Measurements from ENCODE around the gene SDK2. TPM values are rescaled to one million over a fixed set of nuclear protein-coding genes. Genes with fewer than 3 reads are reported as not detected.

The SDK2 gene
- total and polyA plus RNA-seq, 2 of the 8 experiments (the other 6 are each of a cell fraction or from before 2014, with no cell fraction given): 3.9 to 4.1 TPM

DNA sequence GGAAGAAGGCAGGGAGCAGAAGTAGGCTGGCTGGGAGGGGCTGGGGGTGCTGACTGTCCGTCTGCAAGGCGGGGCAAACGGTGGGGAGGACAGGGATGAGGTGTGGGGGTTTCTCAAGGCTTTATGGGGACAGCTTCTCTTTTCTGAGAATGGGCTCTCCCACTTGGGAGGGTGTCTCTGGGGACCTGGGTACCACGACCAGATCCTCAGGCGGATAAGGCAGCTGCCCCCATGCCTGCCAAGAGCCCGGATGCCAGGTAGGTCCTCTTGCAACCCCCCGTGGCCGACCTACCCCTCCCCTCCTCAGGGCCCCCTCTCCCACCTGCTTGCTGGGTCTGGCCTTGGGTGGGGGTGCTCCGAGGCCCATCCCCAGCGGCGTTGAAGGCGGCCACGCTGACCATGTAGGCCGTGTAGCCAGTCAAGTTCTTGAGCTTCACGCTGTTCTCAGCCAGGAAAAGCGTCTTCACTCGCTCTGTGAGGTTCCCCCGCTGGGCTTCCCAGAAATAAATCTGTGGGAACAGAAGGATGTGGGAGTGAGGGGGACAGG is 276.1 kb downstream of the SDK2 start:
- no peaks in the 10 kb centered on the region for H3K23me2 ChIP-seq (ENCODE audit: low read depth, low read length)
- H3K4ac ChIP-seq (replicated peaks; ENCODE audit: insufficient read length, low read depth, low read length): no peak overlapping the region
- no peaks in the 10 kb centered on the region for H4K20me1 ChIP-seq (replicated peaks in 1 of 2; ENCODE audit: control insufficient read depth in 1 of 2, insufficient read depth in 2 of 2, low read length in 2 of 2)
- 0 out of 2 replicates have a peak overlapping the region, but pooled peaks have one; percentile 75 for H2BK15ac ChIP-seq (ENCODE audit: low read length)
- peak overlapping the region; percentile 17 for H4K91ac ChIP-seq (replicated peaks; ENCODE audit: insufficient read length, low read length)
- H2BK12ac ChIP-seq (ENCODE audit: low read depth, low read length): no peak overlapping the region
- peak overlapping the region; percentile 53; the same call in 1 of the 2 replicates for H2AK5ac ChIP-seq (ENCODE audit: low read depth, low read length)
- H3K9ac ChIP-seq (replicated peaks in 1 of 4; ENCODE audit: extremely low read depth in 1 of 4, low read depth in 3 of 4, low read length in 3 of 4): no peak overlapping the region
- no peak overlapping the region; the same call in 1 of the 2 replicates for H2BK20ac ChIP-seq (ENCODE audit: low read length)
- FAIRE-seq (no peak), DNase-seq (ENCODE audit: low read depth in 1 of 2, low spot score in 2 of 2) (no peak)
- no peak overlapping the region for H3K27ac ChIP-seq (ENCODE audit: low read depth, low read length)
- H4K5ac ChIP-seq (ENCODE audit: insufficient read length, low read depth, low read length): no peak overlapping the region
- ChIA-PET CTCF (ENCODE audit: partially characterized antibody) (interaction anchor here (0.6 to 16.5 kb wide), 11 partner anchors 11 to 386 kb away, joined by 3 to 439 read pairs (median 10); partner anchors contain the start of genes CDC42EP4 and CPSF4L), POLR2A (ENCODE audit: partially characterized antibody) (interaction anchor here (1.2 kb wide), 1 partner anchor 13 kb away, joined by 3 read pairs; no protein-coding TSS in a partner anchor)
- 83% methylated on average over 13 of the region's 18 CpGs; no CpG with 5 or more reads in 1 of the 2 experiments for WGBS, 2 experiments (ENCODE audit: extremely low coverage in 1 of 2, insufficient coverage in 1 of 2, insufficient read length in 1 of 2, insufficient replicate concordance in 2 of 2, low coverage in 1 of 2, low lambda C conversion rate in 2 of 2, missing lambda C conversion rate in 1 of 2)
- no peak overlapping the region for H3K18ac ChIP-seq (ENCODE audit: extremely low read depth, low read length)
- peaks cover 0 to 23% (median 11%) of the 10 kb centered on the region in 4 experiments; a peak in 5 of 7 replicates for H3K4me1 ChIP-seq (replicated peaks in 1 of 4; ENCODE audit: control insufficient read depth in 3 of 4, insufficient read depth in 4 of 4, low read length in 3 of 4)
- no peak overlapping the region for H3K56ac ChIP-seq (replicated peaks; ENCODE audit: insufficient read length, low read depth, low read length)
- no peaks in the 10 kb centered on the region for H3K27me3 ChIP-seq (replicated peaks in 1 of 4; ENCODE audit: control insufficient read depth in 3 of 4, extremely low read depth in 1 of 4, insufficient read depth in 3 of 4, low read length in 3 of 4)
- H2BK120ac ChIP-seq (replicated peaks; ENCODE audit: low read depth, low read length): no peak overlapping the region
- no peak overlapping the region for H2BK5ac ChIP-seq (ENCODE audit: low read depth, low read length)
- H3K79me2 ChIP-seq (ENCODE audit: control insufficient read depth in 1 of 2, insufficient read depth in 2 of 2, low read length in 2 of 2): no peaks in the 10 kb centered on the region
- no peaks in the 10 kb centered on the region for H3K36me3 ChIP-seq (ENCODE audit: control insufficient read depth in 2 of 4, insufficient read depth in 4 of 4, low read length in 3 of 4)
- no peak overlapping the region for H2AFZ ChIP-seq (ENCODE audit: low read length)
- no peak overlapping the region for H3K23ac ChIP-seq (ENCODE audit: insufficient read length)
- no peak overlapping the region for H3K4me2 ChIP-seq (ENCODE audit: insufficient read depth in 1 of 2, low read depth in 2 of 2, low read length in 2 of 2)
- H4K8ac ChIP-seq (ENCODE audit: extremely low read depth, insufficient read depth, low read length): peak overlapping the region; percentile 9; the same call in 1 of the 2 replicates
- H3K79me1 ChIP-seq (ENCODE audit: low read depth, low read length): no peaks in the 10 kb centered on the region
- no peak overlapping the region for H3K4me3 ChIP-seq (ENCODE audit: extremely low read depth in 1 of 4, insufficient read depth in 2 of 4, low read depth in 3 of 4, low read length in 4 of 4)
- H3K14ac ChIP-seq (ENCODE audit: insufficient read length): no peak overlapping the region
- no peaks in the 10 kb centered on the region for H3K9me3 ChIP-seq (ENCODE audit: insufficient read depth in 2 of 2, low read depth in 1 of 2, low read length in 1 of 2)
- TF ChIP-seq RAD21 (IDR thresholded peaks at IDR 0.05 in 1 of 2, conservative IDR thresholded peaks at IDR 0.05 in 1 of 2; ENCODE audit: low read depth in 2 of 2, low read length in 2 of 2) (no peak), PHF8 (conservative IDR thresholded peaks at IDR 0.05; ENCODE audit: low read depth, low read length) (no peak), EP300 (IDR thresholded peaks at IDR 0.05; ENCODE audit: borderline replicate concordance in 1 of 2, low read depth in 2 of 2, low read length in 2 of 2) (no peak), SIX5 (IDR thresholded peaks at IDR 0.05; ENCODE audit: low read depth, low read length) (no peak), TCF12 (IDR thresholded peaks at IDR 0.05; ENCODE audit: low read depth, low read length) (no peak), RNF2 (IDR thresholded peaks at IDR 0.05; ENCODE audit: borderline replicate concordance, low read depth, low read length, missing control alignments, poor library complexity, severe bottlenecking) (no peak), ZNF274 (IDR thresholded peaks at IDR 0.05; ENCODE audit: borderline replicate concordance, extremely low read depth, low read length) (no peak), SUZ12 (IDR thresholded peaks at IDR 0.05; ENCODE audit: low read length) (no peak), RBBP5 (IDR thresholded peaks at IDR 0.05; ENCODE audit: borderline replicate concordance, low read depth, low read length) (no peak)
- TF ChIP-seq, protein P1, sequence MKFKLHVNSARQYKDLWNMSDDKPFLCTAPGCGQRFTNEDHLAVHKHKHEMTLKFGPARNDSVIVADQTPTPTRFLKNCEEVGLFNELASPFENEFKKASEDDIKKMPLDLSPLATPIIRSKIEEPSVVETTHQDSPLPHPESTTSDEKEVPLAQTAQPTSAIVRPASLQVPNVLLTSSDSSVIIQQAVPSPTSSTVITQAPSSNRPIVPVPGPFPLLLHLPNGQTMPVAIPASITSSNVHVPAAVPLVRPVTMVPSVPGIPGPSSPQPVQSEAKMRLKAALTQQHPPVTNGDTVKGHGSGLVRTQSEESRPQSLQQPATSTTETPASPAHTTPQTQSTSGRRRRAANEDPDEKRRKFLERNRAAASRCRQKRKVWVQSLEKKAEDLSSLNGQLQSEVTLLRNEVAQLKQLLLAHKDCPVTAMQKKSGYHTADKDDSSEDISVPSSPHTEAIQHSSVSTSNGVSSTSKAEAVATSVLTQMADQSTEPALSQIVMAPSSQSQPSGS (IDR thresholded peaks at IDR 0.05; ENCODE audit: low read length): no peak
